Measurements from ENCODE around the gene PCIF1.
"Not testable (repeated sequence)": the region's sequence is repeated elsewhere in the genome, so short reads cannot be mapped to it uniquely, and the experiment has no call there.

Gene PCIF1

GRCh38 chr20:45926731-45927070 lies 7.8 kb upstream of the PCIF1 start:
- H2BK12ac ChIP-seq (ENCODE audit: low read length), result no peak overlapping the region
- no peak overlapping the region for H4K8ac ChIP-seq (ENCODE audit: low read depth, low read length)
- no peak overlapping the region for H3K4me2 ChIP-seq (ENCODE audit: insufficient read depth, low read length, poor library complexity, severe bottlenecking)
- no peak overlapping the region for H3K18ac ChIP-seq (ENCODE audit: low read length)
- H3K9me3 ChIP-seq (replicated peaks in 1 of 2; ENCODE audit: control insufficient read depth in 2 of 2, insufficient read depth in 1 of 2, low read depth in 1 of 2, low read length in 2 of 2), result no peaks in the 10 kb centered on the region
- no peak overlapping the region for H3K4me3 ChIP-seq (ENCODE audit: low read length in 2 of 2)
- no peak overlapping the region for H3K27ac ChIP-seq (replicated peaks; ENCODE audit: low read length)
- no peak for DNase-seq (ENCODE audit: low spot score)
- H3K23ac ChIP-seq (ENCODE audit: low read depth, low read length, poor library complexity), result no peak overlapping the region
- no peak overlapping the region for H2BK120ac ChIP-seq (ENCODE audit: low read depth, low read length)
- H3K9ac ChIP-seq (ENCODE audit: low read depth, low read length, poor library complexity), result no peak overlapping the region
- no peak overlapping the region for H2BK5ac ChIP-seq (ENCODE audit: low read length)
- no peaks in the 10 kb centered on the region for H3K36me3 ChIP-seq (replicated peaks in 1 of 2; ENCODE audit: control insufficient read depth in 2 of 2, insufficient read depth in 2 of 2, low read length in 2 of 2)
- H3K27me3 ChIP-seq (ENCODE audit: control insufficient read depth in 3 of 3, insufficient read depth in 3 of 3, low read depth in 1 of 3, low read length in 3 of 3), result no peaks in the 10 kb centered on the region
- no peaks in the 10 kb centered on the region for H3K79me1 ChIP-seq (ENCODE audit: low read depth, low read length)
- no peak overlapping the region for H2BK15ac ChIP-seq (ENCODE audit: low read length)
- no peak overlapping the region for H3K14ac ChIP-seq (ENCODE audit: low read length)
- H2AK5ac ChIP-seq (ENCODE audit: low read depth, low read length), result no peak overlapping the region
- no peak overlapping the region for H2AFZ ChIP-seq (ENCODE audit: low read length)
- H3K4ac ChIP-seq (ENCODE audit: low read length), result no peak overlapping the region
- H4K91ac ChIP-seq (ENCODE audit: low read depth, low read length, poor library complexity), result no peak overlapping the region
- peaks cover 2 to 9% of the 10 kb centered on the region in 2 donors for H3K4me1 ChIP-seq (ENCODE audit: control insufficient read depth in 2 of 2, insufficient read depth in 1 of 2, low read depth in 1 of 2, low read length in 2 of 2)
- whole genome bisulfite sequencing, 2 donors (ENCODE audit: extremely low coverage in 2 of 2, insufficient read length in 2 of 2, insufficient replicate concordance in 1 of 2), result no CpG with 5 or more reads among the region's 2 CpGs

GRCh38 chr20:45927071-45927878 lies 7.2 kb upstream of the PCIF1 start:
- Histone ChIP-seq H2AK5ac (ENCODE audit: low read depth, low read length) (no peak overlapping the region), H3K79me1 (ENCODE audit: low read depth, low read length) (no peaks in the 10 kb centered on the region), H3K18ac (ENCODE audit: low read length) (no peak overlapping the region), H3K4me1 (ENCODE audit: control insufficient read depth in 2 of 2, insufficient read depth in 1 of 2, low read depth in 1 of 2, low read length in 2 of 2) (peaks cover 2 to 9% of the 10 kb centered on the region in 2 donors), H3K14ac (ENCODE audit: low read length) (no peak overlapping the region), H4K8ac (ENCODE audit: low read depth, low read length) (no peak overlapping the region), H3K4me2 (ENCODE audit: insufficient read depth, low read length, poor library complexity, severe bottlenecking) (no peak overlapping the region), H2AFZ (ENCODE audit: low read length) (no peak overlapping the region), H3K36me3 (replicated peaks in 1 of 2; ENCODE audit: control insufficient read depth in 2 of 2, insufficient read depth in 2 of 2, low read length in 2 of 2) (peaks cover 0 to 4% of the 10 kb centered on the region in 2 donors), H2BK12ac (ENCODE audit: low read length) (no peak overlapping the region), H3K27ac (replicated peaks; ENCODE audit: low read length) (no peak overlapping the region), H2BK15ac (ENCODE audit: low read length) (no peak overlapping the region), H3K23ac (ENCODE audit: low read depth, low read length, poor library complexity) (no peak overlapping the region), H3K4ac (ENCODE audit: low read length) (no peak overlapping the region), H3K9me3 (replicated peaks in 1 of 2; ENCODE audit: control insufficient read depth in 2 of 2, insufficient read depth in 1 of 2, low read depth in 1 of 2, low read length in 2 of 2) (no peaks in the 10 kb centered on the region), H3K9ac (ENCODE audit: low read depth, low read length, poor library complexity) (no peak overlapping the region), H2BK5ac (ENCODE audit: low read length) (no peak overlapping the region), H3K4me3 (ENCODE audit: low read length in 2 of 2) (no peak overlapping the region), H3K27me3 (ENCODE audit: control insufficient read depth in 3 of 3, insufficient read depth in 3 of 3, low read depth in 1 of 3, low read length in 3 of 3) (no peaks in the 10 kb centered on the region), H2BK120ac (ENCODE audit: low read depth, low read length) (no peak overlapping the region), H4K91ac (ENCODE audit: low read depth, low read length, poor library complexity) (no peak overlapping the region)
- no peak for DNase-seq (ENCODE audit: low spot score)
- no CpG with 5 or more reads among the region's 14 CpGs for WGBS, 2 donors (ENCODE audit: extremely low coverage in 2 of 2, insufficient read length in 2 of 2, insufficient replicate concordance in 1 of 2)

GRCh38 chr20:45931680-45932079 lies 2.8 kb upstream of the PCIF1 start:
- H4K91ac ChIP-seq (ENCODE audit: low read depth, low read length, poor library complexity); DNase-seq (ENCODE audit: low spot score); H4K8ac ChIP-seq (ENCODE audit: low read depth, low read length); H2AFZ ChIP-seq (ENCODE audit: low read length); H3K23ac ChIP-seq (ENCODE audit: low read depth, low read length, poor library complexity); H3K27me3 ChIP-seq (ENCODE audit: control insufficient read depth in 3 of 3, insufficient read depth in 3 of 3, low read depth in 1 of 3, low read length in 3 of 3); H2BK15ac ChIP-seq (ENCODE audit: low read length); H3K27ac ChIP-seq (replicated peaks; ENCODE audit: low read length); H3K18ac ChIP-seq (ENCODE audit: low read length); H3K4ac ChIP-seq (ENCODE audit: low read length); H2BK120ac ChIP-seq (ENCODE audit: low read depth, low read length); H3K14ac ChIP-seq (ENCODE audit: low read length); H2BK12ac ChIP-seq (ENCODE audit: low read length); H3K4me2 ChIP-seq (ENCODE audit: insufficient read depth, low read length, poor library complexity, severe bottlenecking); H2BK5ac ChIP-seq (ENCODE audit: low read length); H2AK5ac ChIP-seq (ENCODE audit: low read depth, low read length); H3K79me1 ChIP-seq (ENCODE audit: low read depth, low read length); H3K9me3 ChIP-seq (replicated peaks in 1 of 2; ENCODE audit: control insufficient read depth in 2 of 2, insufficient read depth in 1 of 2, low read depth in 1 of 2, low read length in 2 of 2); H3K9ac ChIP-seq (ENCODE audit: low read depth, low read length, poor library complexity); H3K4me3 ChIP-seq (ENCODE audit: low read length in 2 of 2): not testable (repeated sequence)
- WGBS, 2 donors (ENCODE audit: extremely low coverage in 2 of 2, insufficient read length in 2 of 2, insufficient replicate concordance in 1 of 2), result no CpG with 5 or more reads among the region's 17 CpGs
- peaks cover 0 to 15% of the 10 kb centered on the region in 2 donors for H3K36me3 ChIP-seq (replicated peaks in 1 of 2; ENCODE audit: control insufficient read depth in 2 of 2, insufficient read depth in 2 of 2, low read length in 2 of 2)
- H3K4me1 ChIP-seq (ENCODE audit: control insufficient read depth in 2 of 2, insufficient read depth in 1 of 2, low read depth in 1 of 2, low read length in 2 of 2), result peaks cover 4 to 15% of the 10 kb centered on the region in 2 donors

- Histone ChIP-seq H3K14ac (ENCODE audit: low read length) (peak overlapping the region; percentile 97), H2BK5ac (ENCODE audit: low read length) (peak overlapping the region; percentile 98), H2AK5ac (ENCODE audit: low read depth, low read length) (peak overlapping the region; percentile 43), H3K9ac (ENCODE audit: low read depth, low read length, poor library complexity) (peak overlapping the region; percentile 79), H2AFZ (ENCODE audit: low read length) (peak overlapping the region; percentile 79), H3K4me2 (ENCODE audit: insufficient read depth, low read length, poor library complexity, severe bottlenecking) (peak overlapping the region; percentile 89), H3K36me3 (replicated peaks in 1 of 2; ENCODE audit: control insufficient read depth in 2 of 2, insufficient read depth in 2 of 2, low read length in 2 of 2) (peaks cover 11 to 31% of the 10 kb centered on the region in 2 donors), H3K9me3 (replicated peaks in 1 of 2; ENCODE audit: control insufficient read depth in 2 of 2, insufficient read depth in 1 of 2, low read depth in 1 of 2, low read length in 2 of 2) (no peaks in the 10 kb centered on the region), H3K4me3 (ENCODE audit: low read length in 2 of 2) (peak overlapping the region; percentile 66 to 99), H2BK120ac (ENCODE audit: low read depth, low read length) (no peak overlapping the region), H3K4ac (ENCODE audit: low read length) (no peak overlapping the region), H3K23ac (ENCODE audit: low read depth, low read length, poor library complexity) (peak overlapping the region; percentile 53), H3K4me1 (ENCODE audit: control insufficient read depth in 2 of 2, insufficient read depth in 1 of 2, low read depth in 1 of 2, low read length in 2 of 2) (peaks cover 7 to 18% of the 10 kb centered on the region in 2 donors), H3K27ac (replicated peaks; ENCODE audit: low read length) (peak overlapping the region; percentile 100), H3K18ac (ENCODE audit: low read length) (no peak overlapping the region), H3K27me3 (ENCODE audit: control insufficient read depth in 3 of 3, insufficient read depth in 3 of 3, low read depth in 1 of 3, low read length in 3 of 3) (no peaks in the 10 kb centered on the region), H2BK12ac (ENCODE audit: low read length) (no peak overlapping the region), H3K79me1 (ENCODE audit: low read depth, low read length) (peaks cover 8% of the 10 kb centered on the region), H2BK15ac (ENCODE audit: low read length) (peak overlapping the region; percentile 23), H4K91ac (ENCODE audit: low read depth, low read length, poor library complexity) (no peak overlapping the region), H4K8ac (ENCODE audit: low read depth, low read length) (peak overlapping the region; percentile 54)
- DNase-seq (ENCODE audit: low spot score), result peak; percentile 72
- no CpG with 5 or more reads among the region's 22 CpGs for WGBS, 2 donors (ENCODE audit: extremely low coverage in 2 of 2, insufficient read length in 2 of 2, insufficient replicate concordance in 1 of 2)
Measured at GRCh38 chr20:45933266-45934045, 1.0 kb upstream of the PCIF1 start.

All from neuronal stem cell (in vitro differentiated cells).